NCI-H2107 (cell line): Measurements from ENCODE around the gene PRDM11.
"Not testable (repeated sequence)": the region's sequence is repeated elsewhere in the genome, so short reads cannot be mapped to it uniquely, and the experiment has no call there.

Experiments used
- DNase-seq: peaks from one replicate; lab custom pipeline; 2025; lab: John Stamatoyannopoulos, UW

The PRDM11 gene

GRCh38 chr11:45233121-45233803, 86.8 kb downstream of the PRDM11 start:
- DNase-seq, result no peak

- no peak for DNase-seq
Measured at GRCh38 chr11:45233804-45234170, 87.3 kb downstream of the PRDM11 start.

- DNase-seq, result no peak
Measured at GRCh38 chr11:45234306-45235006, 88.0 kb downstream of the PRDM11 start.

GRCh38 chr11:45237711-45238315, 91.4 kb downstream of the PRDM11 start:
- no peak for DNase-seq

- DNase-seq, result no peak
Measured at GRCh38 chr11:45238724-45239123, 92.3 kb downstream of the PRDM11 start.

- DNase-seq, result no peak
Measured at GRCh38 chr11:45239733-45240132, 93.3 kb downstream of the PRDM11 start.

- DNase-seq, result no peak
Measured at GRCh38 chr11:45243967-45244366, 97.5 kb downstream of the PRDM11 start.

GRCh38 chr11:45245218-45246045, 99.0 kb downstream of the PRDM11 start:
- no peak for DNase-seq

GRCh38 chr11:45246241-45246640, 99.8 kb downstream of the PRDM11 start:
- DNase-seq, result no peak

- no peak for DNase-seq
Measured at GRCh38 chr11:45247433-45247832, 101.0 kb downstream of the PRDM11 start.

- no peak for DNase-seq
Measured at GRCh38 chr11:45248501-45249011, 102.1 kb downstream of the PRDM11 start.

GRCh38 chr11:45249372-45249771, 102.9 kb downstream of the PRDM11 start:
- DNase-seq, result not testable (repeated sequence)

- DNase-seq, result no peak
Measured at GRCh38 chr11:45250035-45250718, 103.7 kb downstream of the PRDM11 start.

- no peak for DNase-seq
Measured at GRCh38 chr11:45252134-45252856, 105.9 kb downstream of the PRDM11 start.

GRCh38 chr11:45252877-45253276, 106.4 kb downstream of the PRDM11 start:
- no peak for DNase-seq

GRCh38 chr11:45253640-45254039, 107.2 kb downstream of the PRDM11 start:
- no peak for DNase-seq

- DNase-seq, result no peak
Measured at GRCh38 chr11:45254070-45254469, 107.6 kb downstream of the PRDM11 start.

- DNase-seq, result no peak
Measured at GRCh38 chr11:45258982-45259530, 112.6 kb downstream of the PRDM11 start.

- DNase-seq, result no peak
Measured at GRCh38 chr11:45259592-45259991, 113.2 kb downstream of the PRDM11 start.

- no peak for DNase-seq
Measured at GRCh38 chr11:45260071-45260470, 113.6 kb downstream of the PRDM11 start.

GRCh38 chr11:45262900-45263299, 116.5 kb downstream of the PRDM11 start:
- no peak for DNase-seq
